ENCODE data around the gene INPP5K. TPM values are rescaled to one million over a fixed set of nuclear protein-coding genes. Genes with fewer than 3 reads are reported as not detected.

Gene INPP5K
- polyA plus RNA-seq, 1 donor from 2014 or later = 35.8 TPM

DNA sequence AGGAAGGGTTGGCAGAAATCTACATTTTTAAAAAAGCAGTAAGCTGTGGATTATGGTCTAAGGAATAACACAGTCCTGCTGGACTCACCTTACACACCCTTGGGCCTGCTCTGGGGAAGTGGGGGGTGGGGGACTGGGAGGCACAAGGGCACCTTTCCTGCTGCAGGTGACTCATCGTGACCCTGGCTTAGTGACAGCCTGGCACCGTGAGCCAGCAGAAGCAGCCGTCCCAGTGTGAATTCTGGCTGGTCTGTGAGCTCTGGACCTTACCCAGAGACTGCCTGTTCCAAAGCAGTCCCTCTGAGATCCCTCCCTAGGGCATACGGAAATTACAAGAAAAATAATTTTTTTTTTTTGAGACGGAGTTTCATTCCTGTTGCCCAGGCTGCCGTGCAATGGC, 56.2 kb downstream of the INPP5K start:
- H3K4me2 ChIP-seq (ENCODE audit: low read length) = no peak overlapping the region
- no peak overlapping the region for H3K4me3 ChIP-seq (ENCODE audit: low read length)
- H3F3A ChIP-seq (ENCODE audit: insufficient read depth, low read length, poor library complexity, severe bottlenecking) = no peaks in the 10 kb centered on the region
- H3K36me3 ChIP-seq (ENCODE audit: insufficient read depth, low read length) = no peaks in the 10 kb centered on the region
- peaks cover under 1% of the 10 kb centered on the region for H4K20me1 ChIP-seq (ENCODE audit: insufficient read depth)
- H3K9me2 ChIP-seq (ENCODE audit: insufficient read depth, low read length) = no peaks in the 10 kb centered on the region
- no peaks in the 10 kb centered on the region for H3K27me3 ChIP-seq (ENCODE audit: insufficient read depth, low read depth, low read length)
- H3K9ac ChIP-seq (ENCODE audit: low read length) = no peak overlapping the region
- no peaks in the 10 kb centered on the region for H3K9me3 ChIP-seq (ENCODE audit: low read length)
- peaks cover 4% of the 10 kb centered on the region for H3K79me2 ChIP-seq (replicated peaks; ENCODE audit: insufficient read depth, low read length)
- no peak overlapping the region for H3K27ac ChIP-seq (ENCODE audit: low read length)
- no peak overlapping the region for H2AFZ ChIP-seq (ENCODE audit: low read depth, low read length)
- TF ChIP-seq, protein P1, sequence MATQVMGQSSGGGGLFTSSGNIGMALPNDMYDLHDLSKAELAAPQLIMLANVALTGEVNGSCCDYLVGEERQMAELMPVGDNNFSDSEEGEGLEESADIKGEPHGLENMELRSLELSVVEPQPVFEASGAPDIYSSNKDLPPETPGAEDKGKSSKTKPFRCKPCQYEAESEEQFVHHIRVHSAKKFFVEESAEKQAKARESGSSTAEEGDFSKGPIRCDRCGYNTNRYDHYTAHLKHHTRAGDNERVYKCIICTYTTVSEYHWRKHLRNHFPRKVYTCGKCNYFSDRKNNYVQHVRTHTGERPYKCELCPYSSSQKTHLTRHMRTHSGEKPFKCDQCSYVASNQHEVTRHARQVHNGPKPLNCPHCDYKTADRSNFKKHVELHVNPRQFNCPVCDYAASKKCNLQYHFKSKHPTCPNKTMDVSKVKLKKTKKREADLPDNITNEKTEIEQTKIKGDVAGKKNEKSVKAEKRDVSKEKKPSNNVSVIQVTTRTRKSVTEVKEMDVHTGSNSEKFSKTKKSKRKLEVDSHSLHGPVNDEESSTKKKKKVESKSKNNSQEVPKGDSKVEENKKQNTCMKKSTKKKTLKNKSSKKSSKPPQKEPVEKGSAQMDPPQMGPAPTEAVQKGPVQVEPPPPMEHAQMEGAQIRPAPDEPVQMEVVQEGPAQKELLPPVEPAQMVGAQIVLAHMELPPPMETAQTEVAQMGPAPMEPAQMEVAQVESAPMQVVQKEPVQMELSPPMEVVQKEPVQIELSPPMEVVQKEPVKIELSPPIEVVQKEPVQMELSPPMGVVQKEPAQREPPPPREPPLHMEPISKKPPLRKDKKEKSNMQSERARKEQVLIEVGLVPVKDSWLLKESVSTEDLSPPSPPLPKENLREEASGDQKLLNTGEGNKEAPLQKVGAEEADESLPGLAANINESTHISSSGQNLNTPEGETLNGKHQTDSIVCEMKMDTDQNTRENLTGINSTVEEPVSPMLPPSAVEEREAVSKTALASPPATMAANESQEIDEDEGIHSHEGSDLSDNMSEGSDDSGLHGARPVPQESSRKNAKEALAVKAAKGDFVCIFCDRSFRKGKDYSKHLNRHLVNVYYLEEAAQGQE (IDR thresholded peaks at IDR 0.05; ENCODE audit: borderline replicate concordance) = no peak
- TF ChIP-seq TAF1 (IDR thresholded peaks at IDR 0.05; ENCODE audit: low read depth) (no peak), RAD21 (conservative IDR thresholded peaks at IDR 0.05) (no peak), EP300 (conservative IDR thresholded peaks at IDR 0.05; ENCODE audit: poor library complexity, severe bottlenecking) (no peak), SMC3 (conservative IDR thresholded peaks at IDR 0.05; ENCODE audit: poor library complexity) (no peak), MXI1 (conservative IDR thresholded peaks at IDR 0.05; ENCODE audit: poor library complexity, severe bottlenecking) (no peak), POLR2AphosphoS5 (IDR thresholded peaks at IDR 0.05) (no peak), EZH2 (IDR thresholded peaks at IDR 0.05; ENCODE audit: borderline replicate concordance, insufficient read depth, low read length, poor library complexity, severe bottlenecking) (no peak)
- TF ChIP-seq, protein P2, sequence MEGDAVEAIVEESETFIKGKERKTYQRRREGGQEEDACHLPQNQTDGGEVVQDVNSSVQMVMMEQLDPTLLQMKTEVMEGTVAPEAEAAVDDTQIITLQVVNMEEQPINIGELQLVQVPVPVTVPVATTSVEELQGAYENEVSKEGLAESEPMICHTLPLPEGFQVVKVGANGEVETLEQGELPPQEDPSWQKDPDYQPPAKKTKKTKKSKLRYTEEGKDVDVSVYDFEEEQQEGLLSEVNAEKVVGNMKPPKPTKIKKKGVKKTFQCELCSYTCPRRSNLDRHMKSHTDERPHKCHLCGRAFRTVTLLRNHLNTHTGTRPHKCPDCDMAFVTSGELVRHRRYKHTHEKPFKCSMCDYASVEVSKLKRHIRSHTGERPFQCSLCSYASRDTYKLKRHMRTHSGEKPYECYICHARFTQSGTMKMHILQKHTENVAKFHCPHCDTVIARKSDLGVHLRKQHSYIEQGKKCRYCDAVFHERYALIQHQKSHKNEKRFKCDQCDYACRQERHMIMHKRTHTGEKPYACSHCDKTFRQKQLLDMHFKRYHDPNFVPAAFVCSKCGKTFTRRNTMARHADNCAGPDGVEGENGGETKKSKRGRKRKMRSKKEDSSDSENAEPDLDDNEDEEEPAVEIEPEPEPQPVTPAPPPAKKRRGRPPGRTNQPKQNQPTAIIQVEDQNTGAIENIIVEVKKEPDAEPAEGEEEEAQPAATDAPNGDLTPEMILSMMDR (IDR thresholded peaks at IDR 0.05; ENCODE audit: poor library complexity, severe bottlenecking) = no peak

DNA sequence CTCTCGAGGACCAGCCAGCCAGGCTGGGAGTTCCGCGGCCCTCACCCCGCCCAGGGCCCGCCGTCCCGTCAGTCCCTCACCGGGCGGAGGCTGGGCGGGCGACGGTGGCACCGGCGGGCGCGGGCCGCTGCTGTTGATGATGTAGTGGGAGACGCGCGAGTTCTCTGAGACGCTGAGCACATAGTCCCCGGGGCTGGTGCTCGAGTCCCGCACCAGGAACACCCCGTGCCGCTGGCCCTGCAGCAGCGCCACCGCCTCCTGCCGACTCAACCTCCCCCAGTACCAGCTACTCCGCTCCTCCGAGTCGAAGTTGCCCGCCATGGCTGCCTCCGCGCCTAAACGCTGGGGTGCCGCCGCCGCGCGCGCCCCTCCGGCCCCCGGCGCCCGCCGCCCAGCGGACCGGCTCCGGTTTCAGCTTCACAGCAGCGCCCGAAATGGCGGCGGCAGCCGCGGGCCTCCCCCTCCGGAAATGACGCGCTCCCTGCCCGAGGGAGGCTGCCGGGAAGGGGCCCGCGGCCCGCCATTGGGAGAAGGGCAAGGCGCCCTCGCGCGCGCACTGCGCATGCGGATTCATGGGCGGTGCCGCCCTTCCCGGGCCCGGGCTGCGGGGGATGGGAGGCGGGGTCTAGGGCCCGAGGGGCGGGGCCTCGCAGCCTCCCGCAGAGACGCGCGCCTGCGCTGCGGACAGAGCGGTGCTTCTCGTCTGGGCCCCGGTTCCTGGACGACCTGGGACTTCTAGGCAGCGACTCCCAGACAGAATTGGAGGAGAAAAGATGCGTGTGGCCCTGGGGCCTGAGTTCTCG, 60.4 kb downstream of the INPP5K start, which contains the start of gene CRK:
CRK (minus strand) TSS at position 436 of the 803 bp plus-strand sequence; CDS start at position 321, 115 bp downstream.
- H4K20me1 ChIP-seq (ENCODE audit: insufficient read depth) = peaks cover 4% of the 10 kb centered on the region
- no peak for TF ChIP-seq EZH2 (IDR thresholded peaks at IDR 0.05; ENCODE audit: borderline replicate concordance, insufficient read depth, low read length, poor library complexity, severe bottlenecking)
- TF ChIP-seq EP300 (conservative IDR thresholded peaks at IDR 0.05; ENCODE audit: poor library complexity, severe bottlenecking) = peak; percentile 81
- TF ChIP-seq MXI1 (conservative IDR thresholded peaks at IDR 0.05; ENCODE audit: poor library complexity, severe bottlenecking) = peak; percentile 86
- no peak for TF ChIP-seq RAD21 (conservative IDR thresholded peaks at IDR 0.05)
- TF ChIP-seq, protein P2 (IDR thresholded peaks at IDR 0.05; ENCODE audit: poor library complexity, severe bottlenecking) = peak; percentile 56
- TF ChIP-seq TAF1 (IDR thresholded peaks at IDR 0.05; ENCODE audit: low read depth) = peak; percentile 52
- TF ChIP-seq, protein P1 (IDR thresholded peaks at IDR 0.05; ENCODE audit: borderline replicate concordance) = peak; percentile 46
- TF ChIP-seq SMC3 (conservative IDR thresholded peaks at IDR 0.05; ENCODE audit: poor library complexity) = peak; percentile 50
- TF ChIP-seq POLR2AphosphoS5 (IDR thresholded peaks at IDR 0.05) = peak; percentile 92
- H2AFZ ChIP-seq (ENCODE audit: low read depth, low read length) = peak within 1 kb of the TSS; percentile 38
- H3K4me3 ChIP-seq (ENCODE audit: low read length) = peak within 1 kb of the TSS; percentile 95
- no peaks in the 10 kb centered on the region for H3K9me2 ChIP-seq (ENCODE audit: insufficient read depth, low read length)
- peak within 1 kb of the TSS; percentile 82 for H3K27ac ChIP-seq (ENCODE audit: low read length)
- H3K9me3 ChIP-seq (ENCODE audit: low read length) = no peaks in the 10 kb centered on the region
- no peaks in the 10 kb centered on the region for H3K27me3 ChIP-seq (ENCODE audit: insufficient read depth, low read depth, low read length)
- H3K9ac ChIP-seq (ENCODE audit: low read length) = peak within 1 kb of the TSS; percentile 92
- no peaks in the 10 kb centered on the region for H3F3A ChIP-seq (ENCODE audit: insufficient read depth, low read length, poor library complexity, severe bottlenecking)
- H3K4me2 ChIP-seq (ENCODE audit: low read length) = peak within 1 kb of the TSS; percentile 97
- H3K36me3 ChIP-seq (ENCODE audit: insufficient read depth, low read length) = no peaks in the 10 kb centered on the region
- peaks cover 45% of the 10 kb centered on the region for H3K79me2 ChIP-seq (replicated peaks; ENCODE audit: insufficient read depth, low read length)

Data from neural cell (in vitro differentiated cells).